ENCODE measurements around the gene PRKG1.
"Not testable (repeated sequence)": the region's sequence is repeated elsewhere in the genome, so short reads cannot be mapped to it uniquely, and the experiment has no call there.

PRKG1 gene

GRCh38 chr10:51233337-51234100, 159.2 kb downstream of the PRKG1 start:
- DNase-seq = no peak

- no peak for DNase-seq
Observed at GRCh38 chr10:51235865-51236264, 161.6 kb downstream of the PRKG1 start.

- no peak for DNase-seq
Observed at GRCh38 chr10:51239006-51239405, 164.7 kb downstream of the PRKG1 start.

- DNase-seq = no peak
Observed at GRCh38 chr10:51241461-51241860, 167.2 kb downstream of the PRKG1 start.

DNA sequence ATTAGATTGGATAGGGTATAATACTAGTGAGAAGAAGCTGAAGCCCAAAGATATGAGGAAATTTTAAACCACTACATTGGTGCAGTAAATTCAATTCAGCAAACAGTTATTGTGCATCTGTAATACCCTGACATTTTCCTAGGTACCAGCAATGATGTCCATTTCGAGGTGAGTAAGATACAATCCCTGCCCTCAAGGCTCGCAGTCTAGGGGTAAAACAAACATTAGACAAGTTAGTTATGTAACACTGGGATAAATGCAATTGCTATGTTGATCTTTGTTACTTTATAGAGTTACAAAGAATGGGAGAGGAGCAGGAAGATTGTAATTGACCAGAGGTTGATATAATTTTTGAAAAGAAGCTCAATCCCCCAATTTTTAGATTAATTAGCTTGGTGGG, 168.1 kb downstream of the PRKG1 start:
- DNase-seq = no peak

DNA sequence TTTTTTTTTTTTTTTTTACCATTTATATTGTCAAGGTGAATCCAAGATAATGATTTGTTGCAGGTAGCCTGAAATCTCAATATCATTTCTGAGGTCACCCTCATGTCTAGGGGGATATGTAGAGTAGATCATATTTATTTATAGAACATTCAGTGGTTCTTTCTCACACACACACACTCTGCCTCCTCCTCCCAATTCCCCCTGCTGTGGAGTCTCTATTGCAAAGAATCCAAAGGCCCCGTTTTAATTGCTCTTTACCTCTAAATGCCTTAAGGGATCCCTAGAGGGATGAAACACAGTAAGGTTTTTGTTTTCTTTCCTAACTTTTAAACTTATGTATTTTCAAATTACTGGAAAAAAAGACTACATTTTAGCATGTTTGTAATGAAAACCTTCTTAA, 170.0 kb downstream of the PRKG1 start:
- no peak for DNase-seq

GRCh38 chr10:51244748-51245490, 170.6 kb downstream of the PRKG1 start:
- DNase-seq = no peak

- no peak for DNase-seq
Observed at GRCh38 chr10:51246156-51246555, 171.9 kb downstream of the PRKG1 start.

DNA sequence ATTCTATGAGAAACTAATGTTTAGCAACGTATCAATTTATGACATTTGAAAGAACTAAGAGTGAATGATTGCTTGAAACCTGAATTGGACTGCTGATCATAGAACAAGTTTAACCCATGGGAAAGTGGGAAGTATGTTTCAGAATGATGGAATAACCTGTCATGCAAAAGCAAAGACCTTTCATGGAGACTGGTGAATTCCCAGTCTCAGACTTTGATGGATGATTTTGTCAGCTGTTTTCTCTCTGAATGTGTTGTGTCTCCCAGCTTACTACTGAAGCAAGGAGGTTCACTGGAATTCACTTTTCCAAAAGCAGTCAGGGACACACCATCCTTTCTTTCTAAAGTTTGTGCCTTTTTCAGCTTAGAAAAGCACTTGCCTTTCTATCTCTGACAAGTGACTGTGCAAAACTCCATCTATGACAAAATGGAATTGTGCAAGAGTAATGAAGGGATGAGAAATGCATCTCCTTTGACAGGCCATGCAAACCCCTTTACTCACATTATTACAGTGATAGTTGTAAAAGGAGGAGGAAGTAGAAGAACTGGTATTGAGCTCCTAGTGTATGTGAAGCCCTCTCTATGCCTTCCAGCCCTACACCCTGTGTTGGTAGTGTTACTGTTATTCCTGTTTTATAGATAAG, 176.1 kb downstream of the PRKG1 start:
- no peak for DNase-seq

DNA sequence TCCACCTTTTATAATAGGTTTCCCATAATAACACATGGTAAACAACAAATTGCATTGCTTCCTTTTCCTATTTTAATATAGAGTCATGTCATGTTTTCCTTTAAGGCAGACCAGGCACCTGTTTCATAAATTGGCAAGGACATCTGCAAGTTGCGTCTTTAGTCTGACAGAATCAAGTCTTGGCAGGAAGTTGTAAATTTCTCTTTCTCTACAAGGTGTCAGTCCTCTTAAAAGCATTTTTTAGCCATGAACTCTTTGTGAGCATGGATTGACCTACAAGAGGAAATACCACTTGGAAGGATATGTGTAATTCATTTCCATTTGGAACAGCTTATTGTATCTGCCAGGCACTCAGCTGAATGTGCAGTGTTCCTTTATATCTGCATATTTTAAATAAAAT, 176.8 kb downstream of the PRKG1 start:
- DNase-seq = no peak

DNA sequence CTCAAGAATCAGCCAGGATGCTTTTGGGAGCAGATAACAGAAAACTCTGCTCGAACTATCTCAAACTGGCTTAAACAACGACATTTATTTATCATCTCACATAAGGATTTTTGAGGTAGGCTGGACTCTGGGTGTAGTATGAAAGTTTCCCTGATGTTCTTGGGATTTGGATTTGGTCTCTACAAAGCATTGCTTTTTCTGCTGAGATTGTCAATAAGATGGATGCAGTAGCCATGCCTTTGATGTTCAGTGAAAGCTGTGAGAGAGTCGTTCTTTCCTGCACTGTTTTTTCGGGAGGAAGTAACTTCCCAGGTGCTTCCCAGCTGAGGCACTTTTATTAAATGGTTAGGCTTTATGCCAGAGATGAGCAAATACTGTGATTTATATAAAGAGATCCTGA, 181.1 kb downstream of the PRKG1 start:
- DNase-seq = no peak

- DNase-seq = no peak
Observed at GRCh38 chr10:51257511-51258248, 183.4 kb downstream of the PRKG1 start.

GRCh38 chr10:51260376-51260775, 186.1 kb downstream of the PRKG1 start:
- no peak for DNase-seq

DNA sequence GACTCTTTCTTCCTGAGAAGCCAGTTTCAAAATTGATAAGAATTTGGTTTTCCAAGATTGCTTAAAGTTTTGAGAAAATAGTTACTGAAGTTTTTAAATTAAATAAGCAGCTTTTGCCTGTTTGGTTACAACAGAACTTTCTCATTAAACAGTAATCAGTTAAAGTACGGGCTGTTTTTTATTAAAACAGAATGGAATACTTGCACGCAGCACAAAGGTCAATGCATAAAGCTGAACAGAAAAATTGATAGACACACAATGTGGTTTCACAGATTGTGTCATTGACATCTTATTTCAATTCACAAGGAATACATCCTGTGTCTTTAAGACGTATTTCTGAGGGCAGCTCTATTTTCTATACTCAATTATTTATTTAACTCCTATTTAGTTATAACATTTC, 192.2 kb downstream of the PRKG1 start:
- DNase-seq = no peak

GRCh38 chr10:51267980-51268570, 193.8 kb downstream of the PRKG1 start:
- DNase-seq = not testable (repeated sequence)

DNA sequence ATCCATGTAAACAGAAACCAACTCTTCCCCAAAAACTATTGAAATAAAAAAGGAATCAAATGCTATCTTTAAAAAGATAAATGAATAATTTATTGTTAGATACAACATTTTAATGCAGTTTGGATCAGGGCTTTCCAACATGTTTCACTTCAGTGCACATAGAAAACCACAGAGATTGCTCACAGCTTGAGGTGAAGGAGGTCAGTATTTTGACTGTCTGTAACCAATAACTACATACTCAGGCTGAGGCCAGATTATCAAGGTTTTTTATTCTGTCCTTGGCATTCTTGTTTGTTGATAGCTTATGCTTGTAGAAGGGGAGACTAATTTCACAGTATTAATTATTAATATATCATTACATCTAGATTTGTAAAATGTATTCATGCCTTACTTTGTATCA, 195.5 kb downstream of the PRKG1 start:
- DNase-seq = no peak

DNA sequence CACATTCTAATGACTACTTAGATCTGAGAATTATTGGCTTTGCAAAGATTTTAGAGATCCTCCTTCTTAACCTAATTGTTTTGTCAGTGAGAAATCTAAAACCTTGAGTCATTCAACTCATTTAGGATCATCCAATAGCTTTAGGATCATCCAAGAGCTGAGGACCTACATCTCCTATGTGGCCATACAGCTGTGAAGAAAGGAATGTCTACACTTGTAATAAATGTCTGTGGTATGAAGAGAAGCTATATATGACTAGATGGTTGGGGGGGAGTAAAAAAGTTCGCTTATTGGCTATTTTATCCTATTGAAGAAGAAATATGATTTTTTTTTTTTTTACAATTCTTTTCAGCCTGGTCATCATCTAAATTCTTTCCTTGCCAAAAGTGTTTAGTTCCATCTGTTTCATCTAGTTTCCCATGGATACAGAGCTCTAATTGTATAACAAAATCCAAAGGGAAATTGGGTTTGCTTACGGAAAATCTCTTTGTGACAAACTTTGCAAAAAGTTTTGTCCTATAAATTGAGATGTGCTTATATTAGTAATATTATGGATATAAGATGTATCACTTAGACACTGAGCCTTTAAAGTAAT, 196.7 kb downstream of the PRKG1 start:
- DNase-seq = no peak

DNA sequence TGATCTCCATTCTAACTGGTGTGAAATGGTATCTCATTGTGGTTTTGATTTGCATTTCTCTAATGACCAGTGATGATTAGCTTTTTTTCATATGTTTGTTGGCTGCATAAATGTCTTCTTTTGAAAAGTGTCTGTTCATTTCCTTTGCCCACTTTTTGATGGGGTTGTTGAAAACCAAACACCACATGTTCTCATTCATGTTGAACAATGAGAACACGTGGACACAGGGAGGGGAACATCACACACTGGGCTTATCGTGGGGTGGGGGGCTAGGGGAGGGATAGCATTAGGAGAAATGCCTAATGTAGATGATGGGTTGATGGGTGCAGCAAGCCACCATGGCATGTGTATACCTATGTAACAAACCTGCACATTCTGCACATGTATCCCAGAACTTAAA, 197.8 kb downstream of the PRKG1 start:
- not testable (repeated sequence) for DNase-seq

- no peak for DNase-seq
Observed at GRCh38 chr10:51272555-51272954, 198.3 kb downstream of the PRKG1 start.

DNA sequence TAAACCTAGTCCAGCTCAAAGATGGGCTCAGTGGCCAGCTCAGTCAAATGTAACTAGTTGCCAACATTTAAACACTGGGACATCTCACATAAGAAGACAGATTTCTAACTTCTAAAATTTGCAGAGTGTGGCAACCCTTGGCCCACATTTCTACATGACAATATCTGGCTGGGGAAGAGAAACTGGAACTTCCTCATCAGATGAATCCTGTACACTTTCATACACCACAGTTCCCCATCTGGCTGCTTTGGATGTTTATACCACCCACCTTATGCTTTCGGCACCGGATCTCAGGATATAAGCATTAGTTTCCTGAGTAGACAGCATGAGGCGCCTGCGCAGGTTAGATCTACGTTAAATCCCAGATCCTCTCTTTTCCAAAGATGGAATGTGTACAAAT, 199.3 kb downstream of the PRKG1 start:
- DNase-seq = no peak

DNA sequence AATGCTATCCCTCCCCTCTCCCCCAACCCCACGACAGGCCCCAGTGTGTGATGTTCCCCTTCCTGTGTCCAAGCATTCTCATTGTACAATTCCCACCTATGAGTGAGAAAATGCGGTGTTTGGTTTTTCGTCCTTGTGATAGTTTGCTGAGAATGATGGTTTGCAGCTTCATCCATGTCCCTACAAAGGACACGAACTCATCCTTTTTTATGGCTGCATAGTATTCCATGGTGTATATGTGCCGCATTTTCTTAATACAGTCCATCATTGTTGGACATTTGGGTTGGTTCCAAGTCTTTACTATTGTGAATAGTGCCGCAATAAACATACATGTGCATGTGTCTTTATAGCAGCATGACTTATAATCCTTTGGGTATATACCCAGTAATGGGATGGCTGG, 201.8 kb downstream of the PRKG1 start:
- not testable (repeated sequence) for DNase-seq

DNA sequence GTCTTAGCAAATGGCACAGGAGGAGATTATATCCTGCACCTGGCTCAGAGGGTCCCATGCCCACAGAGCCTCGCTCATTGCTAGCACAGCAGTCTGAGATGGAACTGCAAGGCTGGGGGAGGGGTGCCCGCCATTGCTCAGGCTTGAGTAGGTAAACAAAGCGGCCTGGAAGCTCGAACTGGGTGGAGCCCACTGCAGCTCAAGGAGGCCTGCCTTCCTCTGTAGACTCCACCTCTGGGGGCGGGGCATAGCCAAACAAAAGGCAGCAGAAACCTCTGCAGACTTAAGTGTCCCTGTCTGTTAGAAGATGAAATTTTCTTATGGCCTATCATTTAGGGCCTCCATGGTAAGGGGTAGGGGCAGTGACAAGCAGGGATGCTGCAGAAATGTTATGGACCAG, 207.1 kb downstream of the PRKG1 start:
- not testable (repeated sequence) for DNase-seq
